Skeletal muscle satellite cell (primary cell): ENCODE data around the gene RFX2.

Experiments used
- H3K27me3 ChIP-seq: 2 replicates; pipeline ENCODE4 v1.7.0; 2013; ENCODE audit warnings: low read length; ENCODE audit not compliant: control insufficient read depth, insufficient read depth
- H3K36me3 ChIP-seq: 2 replicates; pipeline ENCODE4 v1.7.0; 2013; ENCODE audit warnings: mild to moderate bottlenecking, control low read depth, low read length; ENCODE audit not compliant: insufficient read depth
- H3K4me1 ChIP-seq: 2 replicates; pipeline ENCODE4 v1.7.0; 2013; ENCODE audit warnings: low read length; ENCODE audit not compliant: control insufficient read depth, insufficient read depth
- H3K4me2 ChIP-seq: 2 replicates; pipeline ENCODE4 v1.7.0; 2013; ENCODE audit warnings: mild to moderate bottlenecking, low read length
- H3K4me3 ChIP-seq: 2 replicates; pipeline ENCODE4 v1.7.0; 2013; ENCODE audit warnings: low read length
- H3K9ac ChIP-seq: 2 replicates; pipeline ENCODE4 v1.7.0; 2013; ENCODE audit warnings: mild to moderate bottlenecking, low read depth, low read length, moderate library complexity
- H3K9me3 ChIP-seq: replicated peaks from 2 replicates; pipeline ENCODE4 v1.7.0; 2013; ENCODE audit warnings: mild to moderate bottlenecking, control low read depth, low read length

Gene RFX2

GRCh38 chr19:6057651-6058517, 52.4 kb downstream of the RFX2 start:
- peak overlapping the region; percentile 41 for H3K9ac ChIP-seq
- H3K4me2 ChIP-seq: peak overlapping the region; percentile 66
- H3K27me3 ChIP-seq: no peaks in the 10 kb centered on the region
- no peaks in the 10 kb centered on the region for H3K36me3 ChIP-seq
- no peak overlapping the region for H3K4me3 ChIP-seq
- H3K9me3 ChIP-seq: no peaks in the 10 kb centered on the region
- H3K4me1 ChIP-seq: peaks cover 17% of the 10 kb centered on the region

- Histone ChIP-seq H3K27me3 (no peaks in the 10 kb centered on the region), H3K4me3 (peak overlapping the region; percentile 41), H3K9ac (peak overlapping the region; percentile 74), H3K36me3 (no peaks in the 10 kb centered on the region), H3K9me3 (no peaks in the 10 kb centered on the region), H3K4me2 (peak overlapping the region; percentile 66), H3K4me1 (peaks cover 17% of the 10 kb centered on the region)
Measured at GRCh38 chr19:6056801-6057650, 53.3 kb downstream of the RFX2 start.

- Histone ChIP-seq H3K4me1 (peaks cover 17% of the 10 kb centered on the region), H3K4me3 (no peak overlapping the region), H3K27me3 (no peaks in the 10 kb centered on the region), H3K36me3 (no peaks in the 10 kb centered on the region), H3K4me2 (peak overlapping the region; percentile 66), H3K9me3 (no peaks in the 10 kb centered on the region), H3K9ac (peak overlapping the region; percentile 74)
Measured at GRCh38 chr19:6056282-6056741, 54.0 kb downstream of the RFX2 start.

- Histone ChIP-seq H3K9ac (no peak overlapping the region), H3K4me1 (peaks cover 17% of the 10 kb centered on the region), H3K4me3 (no peak overlapping the region), H3K9me3 (no peaks in the 10 kb centered on the region), H3K4me2 (no peak overlapping the region), H3K27me3 (no peaks in the 10 kb centered on the region), H3K36me3 (no peaks in the 10 kb centered on the region)
Measured at GRCh38 chr19:6055013-6055795, 55.1 kb downstream of the RFX2 start.

- no peak overlapping the region for H3K9ac ChIP-seq
- H3K4me3 ChIP-seq: no peak overlapping the region
- peak overlapping the region; percentile 29 for H3K4me2 ChIP-seq
- H3K4me1 ChIP-seq: no peaks in the 10 kb centered on the region
- H3K27me3 ChIP-seq: no peaks in the 10 kb centered on the region
- no peaks in the 10 kb centered on the region for H3K36me3 ChIP-seq
- H3K9me3 ChIP-seq: no peaks in the 10 kb centered on the region
Measured at GRCh38 chr19:6048793-6049405, 61.4 kb downstream of the RFX2 start.

GRCh38 chr19:6048348-6048747, 62.0 kb downstream of the RFX2 start:
- Histone ChIP-seq H3K4me1 (no peaks in the 10 kb centered on the region), H3K36me3 (no peaks in the 10 kb centered on the region), H3K4me3 (no peak overlapping the region), H3K9ac (no peak overlapping the region), H3K9me3 (no peaks in the 10 kb centered on the region), H3K27me3 (no peaks in the 10 kb centered on the region), H3K4me2 (peak overlapping the region; percentile 29)

GRCh38 chr19:6047741-6048251, 62.5 kb downstream of the RFX2 start:
- Histone ChIP-seq H3K9me3 (no peaks in the 10 kb centered on the region), H3K4me1 (no peaks in the 10 kb centered on the region), H3K36me3 (no peaks in the 10 kb centered on the region), H3K27me3 (no peaks in the 10 kb centered on the region), H3K9ac (no peak overlapping the region), H3K4me3 (no peak overlapping the region), H3K4me2 (peak overlapping the region; percentile 29)

- H3K4me2 ChIP-seq: no peak overlapping the region
- no peak overlapping the region for H3K4me3 ChIP-seq
- H3K9ac ChIP-seq: no peak overlapping the region
- no peaks in the 10 kb centered on the region for H3K27me3 ChIP-seq
- no peaks in the 10 kb centered on the region for H3K36me3 ChIP-seq
- no peaks in the 10 kb centered on the region for H3K9me3 ChIP-seq
- no peaks in the 10 kb centered on the region for H3K4me1 ChIP-seq
Measured at GRCh38 chr19:6047256-6047655, 63.0 kb downstream of the RFX2 start.

- Histone ChIP-seq H3K36me3 (no peaks in the 10 kb centered on the region), H3K4me1 (no peaks in the 10 kb centered on the region), H3K9ac (no peak overlapping the region), H3K27me3 (no peaks in the 10 kb centered on the region), H3K9me3 (no peaks in the 10 kb centered on the region), H3K4me3 (no peak overlapping the region), H3K4me2 (no peak overlapping the region)
Measured at GRCh38 chr19:6045108-6045507, 65.2 kb downstream of the RFX2 start.

- H3K4me2 ChIP-seq: no peak overlapping the region
- H3K4me1 ChIP-seq: no peaks in the 10 kb centered on the region
- H3K9me3 ChIP-seq: no peaks in the 10 kb centered on the region
- H3K27me3 ChIP-seq: no peaks in the 10 kb centered on the region
- H3K4me3 ChIP-seq: no peak overlapping the region
- H3K36me3 ChIP-seq: no peaks in the 10 kb centered on the region
- no peak overlapping the region for H3K9ac ChIP-seq
Measured at GRCh38 chr19:6044056-6044805, 66.1 kb downstream of the RFX2 start.
